H1 (cell line): ENCODE data around the gene TTK. TPM values are rescaled to one million over a fixed set of nuclear protein-coding genes. Genes with fewer than 3 reads are reported as not detected.

Experiments used
- CTCF ChIA-PET: fragments of 300-600 bp; sonication (Branson Sonifier 250); formaldehyde crosslinking; loops from one replicate; lab custom pipeline; 2021; ENCODE audit not compliant: partially characterized antibody; lab: Charles Lee
- POLR2A ChIA-PET: fragments of 300-600 bp; sonication (Branson Sonifier 250); formaldehyde crosslinking; loops from one replicate; lab custom pipeline; 2021; ENCODE audit warnings: inconsistent platforms; ENCODE audit not compliant: partially characterized antibody; lab: Charles Lee
- DNase-seq, 2 experiments: peaks; one replicate each; pipeline versions ENCODE4 v3.0.0 to v3.0.0-alpha.2; 2010 to 2022; ENCODE audit warnings: low spot score in 2 of 2, low read depth in 1 of 2, mixed read lengths in 1 of 2
- FAIRE-seq: peaks from 2 replicates; lab custom pipeline; 2011; peaks lifted over from hg19 to GRCh38; lab: Jason Lieb, UNC
- H2AFZ ChIP-seq: 2 replicates; pipeline ENCODE4 v1.8.1; 2012; ENCODE audit warnings: low read length, inconsistent platforms
- H2AK5ac ChIP-seq: 2 replicates; pipeline ENCODE4 v1.6.1; 2013; ENCODE audit warnings: low read depth, low read length
- H2BK120ac ChIP-seq: replicated peaks from 2 replicates; pipeline ENCODE3; 2013; ENCODE audit warnings: low read depth, low read length, inconsistent platforms
- H2BK12ac ChIP-seq: 2 replicates; pipeline ENCODE4 v1.6.1; 2013; ENCODE audit warnings: low read depth, low read length
- H2BK15ac ChIP-seq: 2 replicates; pipeline ENCODE4 v1.6.1; 2013; ENCODE audit warnings: low read length
- H2BK20ac ChIP-seq: 2 replicates; pipeline ENCODE4 v1.6.1; 2013; ENCODE audit warnings: low read length
- H2BK5ac ChIP-seq: 2 replicates; pipeline ENCODE4 v1.6.1; 2013; ENCODE audit warnings: low read depth, low read length
- H3K14ac ChIP-seq: 2 replicates; pipeline ENCODE4 v1.6.1; 2013; ENCODE audit warnings: inconsistent platforms; ENCODE audit not compliant: insufficient read length
- H3K18ac ChIP-seq: 2 replicates; pipeline ENCODE4 v1.6.1; 2013; ENCODE audit warnings: low read length; ENCODE audit errors: extremely low read depth
- H3K23ac ChIP-seq: 2 replicates; pipeline ENCODE4 v1.6.1; 2013; ENCODE audit warnings: inconsistent platforms; ENCODE audit not compliant: insufficient read length
- H3K23me2 ChIP-seq: 2 replicates; pipeline ENCODE4 v1.6.1; 2013; ENCODE audit warnings: low read depth, low read length
- H3K27ac ChIP-seq: 2 replicates; pipeline ENCODE4 v1.6.1; 2011; ENCODE audit warnings: low read depth, low read length, inconsistent platforms
- H3K27me3 ChIP-seq, 4 experiments: replicated peaks in 1 of 4; 1 replicate in 1 of 4; 2 replicates in 3 of 4; pipeline versions ENCODE4 v1.6.1 to v1.8.1; 2011 to 2013; ENCODE audit warnings: low read length in 3 of 4, mild to moderate bottlenecking in 3 of 4, inconsistent platforms in 2 of 4, mixed read lengths in 2 of 4, moderate library complexity in 1 of 4; ENCODE audit not compliant: control insufficient read depth in 3 of 4, insufficient read depth in 3 of 4; ENCODE audit errors: extremely low read depth in 1 of 4
- H3K36me3 ChIP-seq, 4 experiments: 2 replicates each; pipeline versions ENCODE4 v1.6.1 to v1.8.1; 2011 to 2013; ENCODE audit warnings: mild to moderate bottlenecking in 4 of 4, low read length in 3 of 4, moderate library complexity in 2 of 4, control low read depth in 1 of 4, inconsistent platforms in 1 of 4; ENCODE audit not compliant: insufficient read depth in 4 of 4, control insufficient read depth in 2 of 4
- H3K4ac ChIP-seq: replicated peaks from 2 replicates; pipeline ENCODE3; 2013; ENCODE audit warnings: low read length, low read depth, mixed read lengths, inconsistent platforms; ENCODE audit not compliant: insufficient read length
- H3K4me1 ChIP-seq, 4 experiments: replicated peaks in 1 of 4; 1 replicate in 1 of 4; 2 replicates in 3 of 4; pipeline versions ENCODE4 v1.6.1 to v1.8.1; 2011 to 2013; ENCODE audit warnings: low read length in 3 of 4, inconsistent platforms in 2 of 4, mixed read lengths in 1 of 4; ENCODE audit not compliant: insufficient read depth in 4 of 4, control insufficient read depth in 3 of 4
- H3K4me2 ChIP-seq, 2 experiments: 2 replicates each; pipeline versions ENCODE4 v1.6.1 to v1.8.1; 2011 to 2013; ENCODE audit warnings: low read depth in 2 of 2, low read length in 2 of 2, control low read depth in 1 of 2, inconsistent platforms in 1 of 2, mild to moderate bottlenecking in 1 of 2; ENCODE audit not compliant: insufficient read depth in 1 of 2
- H3K4me3 ChIP-seq, 4 experiments: fragments of 200-600, 300-600 bp in 1 of 4; sonication (generic), shearing (Covaris generic), sonication (Bioruptor Twin) in 1 of 4; 2 replicates each; pipeline versions ENCODE4 v1.5.1 to v1.8.1; 2011 to 2016; ENCODE audit warnings: low read length in 4 of 4, low read depth in 3 of 4, control low read depth in 2 of 4, inconsistent platforms in 2 of 4, mild to moderate bottlenecking in 2 of 4, mixed read lengths in 1 of 4, moderate library complexity in 1 of 4; ENCODE audit not compliant: insufficient read depth in 2 of 4; ENCODE audit errors: extremely low read depth in 1 of 4
- H3K56ac ChIP-seq: replicated peaks from 2 replicates; pipeline ENCODE3; 2013; ENCODE audit warnings: low read depth, mild to moderate bottlenecking, mixed read lengths, low read length, inconsistent platforms; ENCODE audit not compliant: insufficient read length
- H3K79me1 ChIP-seq: 2 replicates; pipeline ENCODE4 v1.6.1; 2013; ENCODE audit warnings: low read depth, low read length, control low read depth
- H3K79me2 ChIP-seq, 2 experiments: 2 replicates each; pipeline versions ENCODE4 v1.6.1 to v1.8.1; 2012 to 2013; ENCODE audit warnings: low read length in 2 of 2, mild to moderate bottlenecking in 2 of 2, inconsistent platforms in 1 of 2; ENCODE audit not compliant: insufficient read depth in 2 of 2, control insufficient read depth in 1 of 2
- H3K9ac ChIP-seq, 4 experiments: replicated peaks in 1 of 4; 1 replicate in 1 of 4; 2 replicates in 3 of 4; pipeline versions ENCODE4 v1.6.1 to v1.8.1; 2011 to 2013; ENCODE audit warnings: low read depth in 3 of 4, low read length in 3 of 4, control low read depth in 2 of 4, mild to moderate bottlenecking in 2 of 4, moderate library complexity in 2 of 4, inconsistent platforms in 1 of 4; ENCODE audit errors: extremely low read depth in 1 of 4
- H3K9me3 ChIP-seq, 2 experiments: 2 replicates each; pipeline versions ENCODE4 v1.6.1 to v1.8.1; 2012 to 2013; ENCODE audit warnings: mild to moderate bottlenecking in 2 of 2, moderate library complexity in 2 of 2, control low read depth in 1 of 2, inconsistent platforms in 1 of 2, low read depth in 1 of 2, low read length in 1 of 2, mixed read lengths in 1 of 2; ENCODE audit not compliant: insufficient read depth in 2 of 2
- H4K20me1 ChIP-seq, 2 experiments: replicated peaks in 1 of 2; 2 replicates each; pipeline versions ENCODE3 to v1.8.1; 2011 to 2013; ENCODE audit warnings: inconsistent platforms in 2 of 2, low read length in 2 of 2, mild to moderate bottlenecking in 1 of 2; ENCODE audit not compliant: insufficient read depth in 2 of 2, control insufficient read depth in 1 of 2
- H4K5ac ChIP-seq: 2 replicates; pipeline ENCODE4 v1.6.1; 2013; ENCODE audit warnings: low read length, low read depth, mixed read lengths, inconsistent platforms; ENCODE audit not compliant: insufficient read length
- H4K8ac ChIP-seq: 2 replicates; pipeline ENCODE4 v1.8.0; 2013; ENCODE audit warnings: mild to moderate bottlenecking, moderate library complexity, low read length, inconsistent platforms; ENCODE audit not compliant: insufficient read depth; ENCODE audit errors: extremely low read depth
- H4K91ac ChIP-seq: replicated peaks from 2 replicates; pipeline ENCODE3; 2013; ENCODE audit warnings: low read length, mixed read lengths, inconsistent platforms; ENCODE audit not compliant: insufficient read length
- E2F6 ChIP-seq: IDR thresholded peaks from 2 replicates; pipeline ENCODE4 v1.6.1; 2012; ENCODE audit warnings: inconsistent platforms
- TBP ChIP-seq: IDR thresholded peaks from 2 replicates; pipeline ENCODE4 v1.6.1; 2011; ENCODE audit warnings: low read depth, low read length, improper control_type of control experiment
- polyA plus RNA-seq, 7 experiments: library from polyadenylated mRNA; depleted of rRNA in 3 of 7; stranded (reverse) in 5 of 7; unstranded in 2 of 7; fragments of >200 nt in 5 of 7; fragments of 200-250 nt in 2 of 7; gene quantifications; 1 replicate in 5 of 7; 2 replicates in 1 of 7; 4 replicates in 1 of 7; pipeline versions ENCODE4 v1.2.1 to v1.2.3, GENCODE V29; 2011 to 2013; ENCODE audit warnings: missing spikeins in 2 of 7, mixed read lengths in 2 of 7
- total RNA-seq: library from RNA; stranded (reverse); fragmentation: NEBNext Ultra II Directional; extraction: Animal tissue kit (Norgen Biotek cat#: 25700); gene quantifications from 2 replicates; pipeline ENCODE4 v1.2.1, GENCODE V29; 2021

The TTK gene
- total and polyA plus RNA-seq, 2 of the 8 experiments (the other 6 are each of a cell fraction or from before 2014, with no cell fraction given): 11.9 to 63.2 TPM

GRCh38 chr6:79954849-79955248 is 49.6 kb upstream of the TTK start:
- no peak for DNase-seq
- H3K4me3 ChIP-seq: no peak overlapping the region
- no peaks in the 10 kb centered on the region for H3K4me1 ChIP-seq
- H2BK15ac ChIP-seq: no peak overlapping the region
- no peak overlapping the region for H3K27ac ChIP-seq
- H3K79me2 ChIP-seq: no peaks in the 10 kb centered on the region
- no peaks in the 10 kb centered on the region for H4K20me1 ChIP-seq
- no peak overlapping the region for H2AFZ ChIP-seq
- CTCF ChIA-PET: interaction anchor here (1.0 to 1.3 kb wide), 2 partner anchors 9 to 30 kb away, joined by 3 to 5 read pairs; no protein-coding TSS in a partner anchor
- no peak for FAIRE-seq
- H3K23ac ChIP-seq: no peak overlapping the region
- H2BK12ac ChIP-seq: no peak overlapping the region
- H4K91ac ChIP-seq: no peak overlapping the region
- no peaks in the 10 kb centered on the region for H3K23me2 ChIP-seq
- no peak overlapping the region for H2BK120ac ChIP-seq
- H3K4me2 ChIP-seq: no peak overlapping the region
- H3K79me1 ChIP-seq: no peaks in the 10 kb centered on the region
- H3K9me3 ChIP-seq: no peaks in the 10 kb centered on the region
- no peak overlapping the region for H4K8ac ChIP-seq
- POLR2A ChIA-PET: interaction anchor here (1.2 kb wide), 1 partner anchor 151 kb away, joined by 3 read pairs; the partner anchor contains the start of gene BCKDHB
- H4K5ac ChIP-seq: no peak overlapping the region
- no peak overlapping the region for H2AK5ac ChIP-seq
- H3K36me3 ChIP-seq: no peaks in the 10 kb centered on the region
- no peak overlapping the region for H3K4ac ChIP-seq
- no peak overlapping the region for H3K14ac ChIP-seq
- H3K9ac ChIP-seq: no peak overlapping the region
- no peak overlapping the region for H3K18ac ChIP-seq
- no peaks in the 10 kb centered on the region; a peak in 1 of 7 replicates for H3K27me3 ChIP-seq
- no peak overlapping the region for H2BK5ac ChIP-seq
- H2BK20ac ChIP-seq: no peak overlapping the region
- no peak overlapping the region for H3K56ac ChIP-seq
- TF ChIP-seq TBP: no peak
- no peak for TF ChIP-seq E2F6
